EL (cell line): ENCODE data around the gene HOXB1.

ENCODE experiments used
- DNase-seq: peaks from one replicate; pipeline ENCODE4 v3.0.0-alpha.2; 2016

HOXB1 gene

DNA sequence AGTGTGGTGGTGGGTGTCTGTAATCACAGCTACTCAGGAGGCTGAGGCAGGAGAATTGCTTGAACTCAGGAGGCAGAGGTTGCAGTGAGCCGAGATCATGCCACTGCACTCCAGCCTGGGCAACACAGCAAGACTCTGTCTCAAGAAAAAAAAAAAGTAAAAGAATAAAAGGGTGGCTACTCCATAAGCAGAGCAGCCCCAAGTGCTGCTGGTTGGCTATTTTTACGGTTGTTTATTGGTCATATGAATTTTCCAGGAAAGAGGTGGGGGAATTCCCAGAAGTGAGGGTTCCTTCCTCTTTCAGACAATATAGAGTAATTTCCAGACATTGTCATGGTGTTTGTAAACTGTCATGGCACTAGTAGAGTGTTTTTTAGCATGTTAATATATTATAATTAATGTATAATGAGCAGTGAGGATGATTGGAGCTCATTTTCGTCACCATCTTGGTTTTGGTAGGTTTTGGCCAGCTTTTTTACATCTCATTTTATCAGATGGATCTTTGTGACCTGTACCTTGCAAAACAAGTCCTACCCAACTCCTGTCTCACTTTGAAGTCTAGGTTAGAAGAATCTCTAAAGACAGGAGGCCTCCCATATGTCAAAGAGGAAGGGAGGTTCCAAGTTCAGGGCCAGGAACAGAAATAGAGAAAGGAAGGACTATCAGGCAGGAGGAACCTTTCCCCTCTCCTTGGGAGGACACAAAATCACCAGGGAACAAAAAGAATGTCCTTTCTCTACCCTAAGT, 39.1 kb downstream of the HOXB1 start:
- no peak for DNase-seq

DNA sequence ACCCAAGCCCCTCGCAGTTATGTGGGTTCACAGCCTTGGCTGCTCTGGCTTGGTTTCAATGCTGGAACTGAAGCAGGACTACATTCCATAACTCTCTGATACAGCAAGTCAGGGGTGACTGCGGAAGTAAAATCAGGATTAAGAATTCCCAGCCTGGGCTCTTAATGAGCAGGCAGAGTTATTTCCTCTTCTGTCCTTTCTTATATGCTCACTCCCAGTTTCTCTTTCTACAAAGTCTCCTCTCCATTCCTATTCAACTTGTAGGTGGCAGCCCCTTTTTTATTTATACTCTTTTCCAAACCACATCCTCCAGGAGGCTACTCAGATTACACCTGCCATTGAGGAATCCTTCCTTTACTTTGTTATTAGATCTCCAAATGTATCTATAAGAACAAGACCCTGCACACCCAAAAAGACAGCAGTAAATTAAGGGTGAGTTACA, 40.3 kb downstream of the HOXB1 start:
- DNase-seq = no peak

DNA sequence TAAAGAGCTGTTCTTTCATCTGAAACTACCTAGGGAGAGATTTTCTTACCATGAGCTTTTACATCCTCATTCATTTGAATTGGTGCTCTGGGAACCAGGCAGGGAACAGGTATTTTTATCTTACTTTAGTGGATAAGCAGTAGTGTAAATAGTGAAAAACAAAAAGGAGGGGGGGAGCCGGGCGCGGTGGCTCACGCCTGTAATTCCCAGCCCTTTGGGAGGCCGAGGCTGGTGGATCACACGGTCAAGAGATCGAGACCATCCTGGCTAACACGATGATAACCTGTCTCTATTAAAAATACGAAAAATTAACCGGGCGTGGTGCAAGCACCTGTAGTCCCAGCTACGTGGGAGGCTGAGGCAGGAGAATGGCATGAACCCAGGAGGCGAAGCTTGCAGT, 41.0 kb downstream of the HOXB1 start:
- DNase-seq = no peak

DNA sequence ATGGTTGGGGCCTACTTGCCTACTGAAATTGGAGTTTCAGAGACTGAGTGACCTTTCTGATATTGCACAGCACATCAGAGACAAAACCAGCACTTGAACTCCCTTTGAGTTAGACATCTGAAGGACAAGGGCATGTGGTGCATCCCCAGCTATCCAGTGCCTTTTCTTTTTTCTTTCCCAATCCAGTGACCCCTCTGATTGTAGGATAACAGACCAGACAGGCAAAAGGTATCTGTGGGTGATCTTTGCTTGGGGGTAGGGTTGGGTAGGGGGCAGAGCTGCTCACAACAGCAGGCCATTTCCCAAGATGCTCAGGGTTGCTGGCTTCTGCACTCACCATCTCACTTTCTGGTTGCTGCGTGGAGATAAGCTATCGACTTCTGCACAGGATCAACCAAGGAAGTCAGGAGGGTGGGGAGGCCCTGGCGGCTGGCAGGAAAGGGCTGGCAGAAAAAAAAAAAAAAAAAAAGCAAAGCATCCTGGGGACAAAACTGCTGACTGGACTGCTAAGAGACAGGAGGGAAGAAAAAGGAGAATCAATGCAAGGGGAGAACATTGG, 42.2 kb downstream of the HOXB1 start:
- DNase-seq = no peak

DNA sequence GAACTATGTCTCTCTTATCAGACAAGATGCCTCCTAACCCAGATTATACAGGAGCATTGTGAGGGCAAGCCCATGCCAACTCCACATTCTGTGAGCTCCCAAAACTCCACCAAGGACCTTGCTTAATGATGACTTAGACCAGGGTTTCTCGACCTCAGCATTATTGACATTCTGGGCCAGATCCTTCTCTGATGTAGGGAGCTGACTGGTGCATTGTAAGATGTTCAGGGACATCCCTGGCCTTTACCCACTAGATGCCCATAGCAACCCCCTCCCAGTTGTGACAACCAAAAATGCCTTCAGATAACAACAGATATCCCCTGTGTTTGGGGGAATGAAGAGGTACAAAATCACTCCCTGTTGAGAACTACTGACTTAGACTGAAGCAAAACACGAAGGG, 43.6 kb downstream of the HOXB1 start:
- DNase-seq = no peak

DNA sequence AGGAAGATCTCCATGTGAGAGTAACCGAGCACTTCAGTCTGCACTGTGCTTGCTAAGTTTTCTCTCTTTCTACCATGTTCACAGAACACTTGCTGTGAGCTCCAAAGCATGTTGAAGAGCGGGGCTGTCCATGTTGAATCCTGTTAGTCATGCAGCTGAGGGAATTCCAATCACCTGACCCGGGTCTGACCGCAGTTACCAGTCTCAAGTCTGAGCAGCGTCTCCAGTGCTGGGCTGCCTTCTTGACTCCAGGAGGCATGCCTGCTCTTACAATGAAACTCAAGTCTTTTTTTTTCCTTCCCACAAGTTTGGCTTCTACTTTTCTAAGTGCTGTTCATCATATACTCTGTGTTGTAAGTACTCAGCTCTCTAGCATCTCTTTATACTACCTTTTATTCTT, 44.3 kb downstream of the HOXB1 start:
- DNase-seq = peak; percentile 95

DNA sequence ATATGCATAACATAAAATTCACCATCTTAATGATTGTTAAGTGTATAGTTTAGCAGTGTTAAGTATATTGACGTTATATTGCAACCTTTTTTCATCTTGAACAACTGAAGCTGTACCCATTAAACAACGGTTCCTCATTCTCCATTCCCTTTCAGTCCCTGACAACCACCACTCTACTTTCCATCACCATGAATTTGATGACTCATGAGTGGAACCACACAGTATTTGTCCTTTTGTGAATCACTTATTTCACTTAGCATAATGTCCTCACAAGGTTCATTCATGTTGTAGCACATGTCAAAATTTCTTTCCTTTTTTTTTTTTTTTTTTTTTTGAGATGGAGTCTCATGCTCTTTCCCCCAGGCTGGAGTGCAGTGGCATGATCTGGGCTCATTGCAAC, 46.0 kb downstream of the HOXB1 start:
- peak; percentile 73 for DNase-seq

DNA sequence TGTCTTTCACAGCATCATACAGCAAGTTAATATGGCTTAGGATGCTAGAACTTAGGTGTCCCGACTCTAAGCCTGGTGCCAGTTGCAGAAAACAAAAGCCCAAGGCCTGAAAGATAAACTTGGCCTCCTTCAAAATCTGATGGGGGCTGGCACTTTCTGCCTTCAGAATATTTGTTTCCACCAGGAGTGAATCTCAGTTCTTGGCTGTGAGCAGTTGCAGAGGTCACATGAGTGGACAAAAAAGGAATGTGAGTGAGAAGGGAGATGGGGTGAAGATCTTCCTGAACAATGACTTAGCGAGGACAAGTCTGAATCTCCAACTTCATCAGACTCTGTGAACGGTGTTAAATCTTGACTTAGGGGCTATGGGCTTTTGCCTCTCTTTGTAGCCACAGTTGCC, 46.6 kb downstream of the HOXB1 start:
- peak; percentile 82 for DNase-seq

DNA sequence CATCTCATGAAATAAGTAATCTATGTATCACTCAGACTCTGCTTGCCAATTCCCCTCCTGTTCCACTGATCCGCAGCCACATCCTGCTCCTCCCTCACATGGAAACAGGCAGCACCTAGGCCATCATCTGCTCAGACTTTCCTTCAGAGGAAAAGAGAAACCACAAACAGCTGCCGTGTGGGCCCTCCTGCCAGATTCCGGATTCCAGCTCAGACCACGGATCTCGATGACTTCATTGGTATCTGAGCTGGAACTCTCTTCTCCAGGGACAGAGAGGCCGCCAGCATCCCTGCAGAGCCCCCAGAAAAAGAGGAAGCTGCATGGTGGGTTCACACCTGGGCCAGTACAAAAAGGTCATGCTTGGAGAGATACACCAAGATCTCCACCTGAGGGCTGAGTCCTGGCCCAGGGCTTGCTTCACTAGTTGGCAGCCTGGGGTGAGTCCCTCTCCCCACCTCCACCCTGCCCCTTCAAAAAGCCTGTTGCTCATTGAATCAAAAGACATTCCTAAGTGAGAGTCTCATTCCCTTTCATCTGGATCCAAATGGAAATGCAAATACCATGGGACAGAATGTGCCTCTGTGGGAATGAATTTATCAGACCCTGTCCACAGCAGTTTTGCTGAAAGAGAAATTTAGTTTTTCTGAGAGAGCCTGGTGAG, 47.2 kb downstream of the HOXB1 start:
- DNase-seq = peak; percentile 99

DNA sequence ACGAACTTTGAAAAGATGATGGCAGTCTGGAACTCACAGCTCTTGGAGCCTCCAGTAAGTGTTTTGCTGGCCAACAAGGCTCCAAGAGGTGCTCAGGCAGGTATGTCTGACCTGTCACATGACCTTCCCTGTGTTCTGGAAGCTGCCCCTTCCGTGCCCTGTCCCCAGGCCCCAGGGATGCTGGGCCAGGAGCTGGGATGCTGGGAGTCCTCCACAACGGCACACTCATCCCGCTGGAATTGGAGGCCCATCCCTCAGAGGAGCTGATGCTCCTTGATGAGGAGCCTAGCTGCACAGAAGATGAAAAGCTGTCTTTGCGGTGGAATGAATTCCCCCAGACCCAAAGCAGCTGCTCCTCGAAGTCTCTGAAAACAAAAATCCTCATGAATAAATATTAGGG, 47.8 kb downstream of the HOXB1 start:
- DNase-seq = peak; percentile 79

DNA sequence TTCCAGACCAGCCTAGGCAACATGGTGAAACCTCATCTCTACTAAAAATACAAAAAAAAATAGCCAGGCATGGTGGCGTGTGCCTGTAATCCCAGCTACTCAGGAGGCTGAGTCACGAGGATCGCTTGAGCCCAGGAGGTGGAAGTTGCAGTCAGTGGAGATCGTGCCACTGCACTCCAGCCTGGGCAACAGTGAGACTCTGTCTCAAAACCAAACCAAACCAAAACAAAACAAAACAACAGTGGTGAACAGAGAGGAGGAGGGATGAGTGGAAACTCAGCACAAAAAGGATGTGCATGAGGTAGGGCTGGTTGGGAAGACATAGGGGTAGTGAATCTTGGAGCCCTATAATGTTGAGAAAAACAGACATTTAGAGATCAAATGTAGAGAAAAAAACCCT, 48.5 kb downstream of the HOXB1 start:
- DNase-seq = peak; percentile 62

DNA sequence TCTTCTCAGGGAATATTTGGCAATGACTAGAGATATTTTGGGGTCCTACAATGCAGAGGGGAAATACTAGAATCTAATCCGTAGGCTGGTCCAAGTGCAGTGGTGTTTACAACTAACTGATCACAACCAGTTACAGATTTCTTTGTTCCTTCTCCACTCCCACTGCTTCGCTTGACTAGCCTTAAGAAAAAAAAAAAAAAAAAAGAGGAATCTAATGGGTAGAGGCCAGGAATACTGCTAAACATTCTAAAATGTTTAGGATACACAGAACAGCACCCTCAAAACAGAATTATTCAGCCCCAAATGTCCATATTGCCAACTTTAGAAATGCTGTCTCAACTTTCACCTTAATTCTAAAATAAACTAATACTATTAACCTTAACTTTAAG, 51.8 kb downstream of the HOXB1 start:
- no peak for DNase-seq
